Measurements from ENCODE around the gene GNAI3.

The GNAI3 gene

DNA sequence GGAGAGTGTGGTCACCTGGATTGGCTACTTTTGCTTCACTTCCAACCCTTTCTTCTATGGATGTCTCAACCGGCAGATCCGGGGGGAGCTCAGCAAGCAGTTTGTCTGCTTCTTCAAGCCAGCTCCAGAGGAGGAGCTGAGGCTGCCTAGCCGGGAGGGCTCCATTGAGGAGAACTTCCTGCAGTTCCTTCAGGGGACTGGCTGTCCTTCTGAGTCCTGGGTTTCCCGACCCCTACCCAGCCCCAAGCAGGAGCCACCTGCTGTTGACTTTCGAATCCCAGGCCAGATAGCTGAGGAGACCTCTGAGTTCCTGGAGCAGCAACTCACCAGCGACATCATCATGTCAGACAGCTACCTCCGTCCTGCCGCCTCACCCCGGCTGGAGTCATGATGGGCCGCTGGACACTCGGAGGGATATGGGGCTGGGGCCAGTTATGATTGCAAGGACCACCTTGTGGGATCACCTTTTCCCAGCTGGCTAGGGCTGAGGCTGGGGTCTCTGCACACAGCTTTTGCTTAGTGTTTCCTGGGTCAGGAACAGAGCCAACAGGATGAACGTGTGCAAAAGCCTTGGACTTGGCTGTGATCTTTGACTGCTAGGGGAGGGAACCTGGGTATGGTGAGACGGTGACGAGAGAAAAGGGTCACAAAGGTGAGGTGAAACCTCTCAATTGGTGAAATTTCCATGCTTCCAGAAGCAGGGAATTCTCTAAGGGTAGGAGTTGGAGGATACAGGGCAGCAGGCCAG, 4.3 kb upstream of the GNAI3 start:
- DNase-seq (no peak), ATAC-seq (replicated peaks) (no peak)
- peaks cover 14% of the 10 kb centered on the region for H3K36me3 Mint-ChIP-seq (ENCODE audit: insufficient read depth)
- H3K4me1 Mint-ChIP-seq (ENCODE audit: low read depth in 2 of 2) = peaks cover 15 to 27% of the 10 kb centered on the region in 2 donors
- H3K9me3 Mint-ChIP-seq = no peaks in the 10 kb centered on the region
- H3K4me3 Mint-ChIP-seq = no peak overlapping the region
- H3K27ac Mint-ChIP-seq = no peak overlapping the region
- no peaks in the 10 kb centered on the region for H3K27me3 Mint-ChIP-seq

DNA sequence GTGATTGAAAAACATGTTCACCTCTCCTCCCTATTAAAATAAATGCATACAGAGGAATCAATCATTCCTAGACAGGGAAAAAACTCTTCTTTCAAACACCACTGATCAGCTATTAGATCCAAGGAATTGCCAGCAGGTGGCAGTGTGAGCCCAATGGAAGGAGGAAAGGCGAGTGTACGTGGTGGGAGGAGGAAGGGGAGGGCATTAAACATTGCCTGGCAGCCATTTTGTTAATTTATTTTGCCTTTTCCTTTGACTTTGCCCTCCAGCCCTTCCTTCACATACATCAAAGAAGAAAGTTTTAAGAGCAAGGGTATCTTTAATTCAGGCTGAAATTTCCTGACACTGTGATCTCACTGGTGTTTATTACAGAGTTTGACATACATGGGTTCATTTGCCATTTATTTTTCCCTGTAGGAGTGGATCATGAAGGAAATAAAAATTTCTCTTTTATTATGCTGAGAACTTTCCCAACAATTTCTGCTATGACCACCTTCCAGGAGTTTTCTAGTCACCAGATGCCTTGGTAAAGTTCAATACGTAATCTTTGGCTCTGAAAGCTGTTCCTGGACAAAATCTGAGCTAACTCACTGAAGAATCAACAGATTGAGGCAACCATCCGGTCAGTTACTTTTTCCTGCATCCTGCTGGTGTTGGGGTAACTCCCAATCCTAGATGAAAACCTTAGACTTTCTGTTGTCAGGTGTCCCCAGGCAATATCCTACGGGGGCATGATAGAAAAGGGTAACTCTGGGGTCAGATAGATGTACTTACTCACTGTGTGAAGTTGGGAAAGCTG, 1.9 kb upstream of the GNAI3 start:
- peak; percentile 87 to 90 (median 89) for DNase-seq
- peaks cover 24 to 41% of the 10 kb centered on the region in 2 donors for H3K4me1 Mint-ChIP-seq (ENCODE audit: low read depth in 2 of 2)

DNA sequence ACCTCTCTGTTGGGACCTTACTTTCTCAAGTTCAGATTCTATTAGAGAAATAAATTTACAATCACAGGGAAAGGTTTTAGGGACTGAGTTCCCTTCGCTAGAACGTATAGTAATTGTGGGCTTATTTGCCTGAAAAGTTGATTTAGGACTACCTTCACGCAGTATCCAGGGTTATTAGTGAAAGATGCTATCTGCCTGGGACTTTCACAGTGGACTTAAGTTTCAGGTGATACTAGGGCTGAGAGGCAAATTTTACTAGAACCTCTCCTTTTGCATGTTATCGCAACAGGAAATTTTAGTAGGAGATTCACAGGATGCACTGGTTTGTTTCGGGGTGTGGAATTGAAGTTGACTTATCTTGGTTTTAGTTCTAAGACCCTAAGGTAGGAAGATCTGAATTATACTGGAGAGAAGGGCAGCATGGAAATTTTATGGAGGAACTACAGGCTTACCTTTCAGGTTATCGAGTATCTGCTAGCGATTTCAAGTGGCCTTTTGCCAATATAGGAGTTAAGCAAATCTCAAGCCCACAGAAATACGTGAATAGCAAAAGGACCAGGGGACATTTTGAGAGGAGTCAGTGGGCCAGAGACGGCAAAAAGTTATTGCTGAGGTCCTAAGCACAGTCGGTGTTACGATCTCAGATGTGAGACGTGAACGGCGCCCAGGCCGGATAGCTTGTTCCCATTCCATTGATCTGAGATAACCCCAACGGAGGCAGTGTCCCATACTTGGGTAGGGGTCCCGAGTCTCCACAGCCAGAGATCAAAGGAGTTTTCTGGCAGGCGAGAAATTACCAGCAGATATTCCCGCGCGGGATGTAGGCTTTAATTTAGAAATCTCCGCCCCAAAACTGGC, 723 bp upstream of the GNAI3 start:
- Mint-ChIP-seq H3K4me1 (ENCODE audit: low read depth in 2 of 2) (peaks cover 28 to 44% of the 10 kb centered on the region in 2 donors), H3K4me3 (peak overlapping the region; percentile 97 to 98), H3K27me3 (no peaks in the 10 kb centered on the region), H3K27ac (peak overlapping the region; percentile 97 to 99), H3K36me3 (ENCODE audit: insufficient read depth) (peaks cover 12% of the 10 kb centered on the region), H3K9me3 (no peaks in the 10 kb centered on the region)
- no peak for ATAC-seq (replicated peaks)
- DNase-seq = no peak

More for the DNA sequence above, 1.9 kb upstream of the GNAI3 start:
- Mint-ChIP-seq H3K36me3 (ENCODE audit: insufficient read depth) (peaks cover 12% of the 10 kb centered on the region), H3K9me3 (no peaks in the 10 kb centered on the region), H3K27me3 (no peaks in the 10 kb centered on the region), H3K27ac (peak overlapping the region; percentile 97 to 99), H3K4me3 (peak overlapping the region; percentile 97 to 98)
- ATAC-seq (replicated peaks) = peak; percentile 49

DNA sequence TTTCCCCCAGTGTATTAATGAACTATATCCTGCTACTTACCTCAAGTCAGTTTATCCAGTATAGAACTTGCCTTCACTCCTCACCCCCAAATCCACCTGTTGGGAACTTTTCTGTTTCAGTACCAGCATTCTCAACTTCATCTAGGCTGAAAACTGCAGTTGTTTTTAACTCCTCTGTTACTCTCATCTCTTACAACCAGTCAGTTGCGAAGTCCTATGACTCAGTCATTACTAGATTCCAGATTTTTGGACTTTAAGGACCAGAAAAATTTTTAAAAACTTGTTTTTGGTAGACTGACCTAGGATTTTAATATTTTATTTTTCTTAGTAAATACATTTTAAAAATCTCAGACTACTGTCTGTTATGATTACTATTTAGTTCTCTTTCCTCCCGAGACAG, 8.1 kb downstream of the GNAI3 start:
- Mint-ChIP-seq H3K27me3 (no peaks in the 10 kb centered on the region), H3K9me3 (no peaks in the 10 kb centered on the region), H3K27ac (no peak overlapping the region), H3K4me1 (ENCODE audit: low read depth in 2 of 2) (peaks cover 50 to 66% of the 10 kb centered on the region in 2 donors), H3K4me3 (peak overlapping the region in 1 of 2 donors; percentile 4), H3K36me3 (ENCODE audit: insufficient read depth) (peaks cover 9% of the 10 kb centered on the region)
- no peak for DNase-seq
- ATAC-seq (replicated peaks) = no peak

DNA sequence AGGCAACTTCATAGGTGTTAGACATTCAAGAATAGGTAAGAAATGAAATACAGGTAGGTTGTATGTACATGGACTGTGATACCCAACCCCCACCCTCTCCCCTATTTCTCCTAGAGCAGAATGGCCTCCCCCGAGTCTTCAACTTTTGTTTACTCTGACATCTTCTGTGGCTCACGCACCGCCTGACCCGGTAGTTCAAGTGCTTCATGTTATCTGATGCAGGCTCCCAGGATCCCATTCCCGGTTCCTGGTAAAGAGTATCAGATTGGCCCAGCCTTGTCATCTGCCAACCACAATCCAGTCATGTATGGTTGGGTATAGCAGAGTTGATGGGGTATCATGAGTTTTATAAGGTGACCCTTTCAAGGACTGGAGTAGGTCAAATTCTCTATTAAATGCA, 9.1 kb downstream of the GNAI3 start:
- H3K4me1 Mint-ChIP-seq (ENCODE audit: low read depth in 2 of 2) = peaks cover 50 to 73% of the 10 kb centered on the region in 2 donors
- no peaks in the 10 kb centered on the region for H3K9me3 Mint-ChIP-seq
- peaks cover 9% of the 10 kb centered on the region for H3K36me3 Mint-ChIP-seq (ENCODE audit: insufficient read depth)
- DNase-seq (no peak), ATAC-seq (replicated peaks) (no peak)
- no peaks in the 10 kb centered on the region for H3K27me3 Mint-ChIP-seq
- no peak overlapping the region for H3K4me3 Mint-ChIP-seq
- H3K27ac Mint-ChIP-seq = peak overlapping the region in 1 of 2 donors; percentile 24

DNA sequence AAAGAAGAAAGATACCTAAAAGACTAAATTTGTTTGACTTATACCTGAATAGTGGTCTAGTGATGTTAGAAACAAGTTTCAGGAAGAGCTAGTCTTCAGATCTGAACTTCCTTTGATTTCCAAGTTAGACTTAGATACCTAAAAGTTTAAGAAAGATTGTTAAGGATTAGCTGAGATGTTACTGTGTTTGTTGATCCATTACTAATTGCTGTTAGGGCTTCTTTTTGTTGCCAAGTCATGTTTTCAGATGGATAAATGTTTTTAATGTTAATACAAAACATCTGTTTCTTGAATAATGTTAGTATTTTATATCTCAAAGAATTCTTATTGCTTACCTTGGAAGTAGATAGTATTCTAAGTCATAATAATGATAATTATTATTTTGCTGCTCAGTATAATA, 11.6 kb downstream of the GNAI3 start:
- DNase-seq (no peak), ATAC-seq (replicated peaks) (no peak)
- Mint-ChIP-seq H3K27ac (peak overlapping the region in 1 of 2 donors; percentile 47), H3K9me3 (no peaks in the 10 kb centered on the region), H3K36me3 (ENCODE audit: insufficient read depth) (peaks cover 6% of the 10 kb centered on the region), H3K27me3 (no peaks in the 10 kb centered on the region), H3K4me3 (peak overlapping the region in 1 of 2 donors; percentile 1), H3K4me1 (ENCODE audit: low read depth in 2 of 2) (peaks cover 41 to 74% of the 10 kb centered on the region in 2 donors)

DNA sequence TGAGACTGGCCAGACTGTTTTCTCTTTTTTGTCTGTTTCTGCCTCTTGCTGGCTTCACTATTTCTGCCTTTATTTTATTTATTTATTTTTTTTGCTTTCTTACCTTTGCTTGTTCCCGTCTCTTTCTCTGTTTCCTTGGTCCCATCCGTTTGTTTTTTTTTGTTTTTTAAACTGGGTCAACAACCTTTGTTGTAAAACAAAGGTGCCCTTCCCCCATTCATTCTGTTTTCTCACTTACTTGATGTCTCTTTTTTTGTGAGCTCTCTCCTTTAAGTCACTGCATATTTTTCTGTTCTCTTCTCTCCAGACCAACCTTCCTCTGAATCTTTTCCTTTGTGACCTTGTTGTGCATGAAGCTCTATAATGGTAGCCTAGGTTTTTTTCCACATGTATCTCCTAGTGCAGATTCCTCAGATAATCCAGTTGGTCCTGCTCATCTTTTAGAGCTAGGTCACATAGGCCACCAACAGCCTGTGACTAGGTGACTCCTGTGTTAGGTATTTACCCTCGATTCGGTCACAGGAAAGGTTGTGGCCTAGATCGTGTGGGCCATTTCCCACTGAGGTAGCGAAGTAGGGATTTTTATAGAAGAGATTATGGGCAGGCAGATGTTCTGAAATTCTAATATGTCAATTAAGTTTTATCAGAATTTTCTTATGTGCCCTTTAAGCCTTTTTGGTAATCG, 15.9 kb downstream of the GNAI3 start:
- Mint-ChIP-seq H3K36me3 (ENCODE audit: insufficient read depth) (peaks cover 5% of the 10 kb centered on the region), H3K27me3 (no peaks in the 10 kb centered on the region), H3K4me1 (ENCODE audit: low read depth in 2 of 2) (peaks cover 30 to 54% of the 10 kb centered on the region in 2 donors), H3K4me3 (peak overlapping the region in 1 of 2 donors; percentile 1), H3K27ac (peak overlapping the region; percentile 1 to 41), H3K9me3 (no peaks in the 10 kb centered on the region)
- DNase-seq (no peak), ATAC-seq (replicated peaks) (peak; percentile 64)

DNA sequence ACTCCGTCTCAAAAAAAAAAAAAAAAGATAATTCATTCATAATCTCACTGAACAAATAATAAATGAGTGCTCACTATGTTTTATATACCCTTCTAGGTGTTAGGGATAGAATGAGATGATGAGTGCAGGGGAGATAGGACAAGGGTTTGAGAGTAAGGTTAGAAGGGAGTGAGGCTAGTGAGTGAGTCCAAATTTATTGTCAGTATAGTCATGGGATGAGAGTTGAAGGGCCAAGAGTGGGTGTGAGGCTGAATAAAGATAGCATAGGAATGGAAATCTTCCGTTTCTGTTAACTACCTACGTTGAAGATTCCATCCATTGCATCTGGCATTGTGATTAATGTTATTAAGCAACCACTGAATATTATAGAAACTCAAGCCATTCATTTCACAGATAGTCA, 16.8 kb downstream of the GNAI3 start:
- Mint-ChIP-seq H3K4me1 (ENCODE audit: low read depth in 2 of 2) (peaks cover 25 to 47% of the 10 kb centered on the region in 2 donors), H3K9me3 (no peaks in the 10 kb centered on the region), H3K27me3 (no peaks in the 10 kb centered on the region), H3K27ac (peak overlapping the region in 1 of 2 donors; percentile 30), H3K4me3 (no peak overlapping the region), H3K36me3 (ENCODE audit: insufficient read depth) (peaks cover 5% of the 10 kb centered on the region)
- DNase-seq (no peak), ATAC-seq (replicated peaks) (no peak)

DNA sequence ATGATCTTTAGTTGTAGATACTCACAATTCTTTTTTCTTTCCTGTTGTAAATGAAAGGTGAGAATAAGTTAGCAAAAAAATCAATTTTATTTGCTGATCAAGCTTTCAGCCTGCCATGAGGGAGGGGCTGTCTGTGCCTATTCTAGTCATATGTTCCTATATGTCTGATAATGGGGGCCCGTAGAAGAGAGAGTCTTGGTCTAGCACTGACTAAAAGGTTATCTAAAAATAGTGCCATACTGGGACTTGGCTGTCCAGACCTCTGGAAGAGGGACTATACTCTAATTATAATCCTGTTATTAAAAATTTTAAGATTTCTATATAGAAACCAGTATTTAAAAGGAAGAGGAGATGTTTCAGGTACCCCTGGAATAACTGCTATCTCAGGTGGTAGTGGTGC, 18.6 kb downstream of the GNAI3 start:
- ATAC-seq (replicated peaks) (no peak), DNase-seq (no peak)
- H3K27me3 Mint-ChIP-seq = no peaks in the 10 kb centered on the region
- H3K9me3 Mint-ChIP-seq = no peaks in the 10 kb centered on the region
- H3K4me1 Mint-ChIP-seq (ENCODE audit: low read depth in 2 of 2) = peaks cover 20 to 33% of the 10 kb centered on the region in 2 donors
- H3K4me3 Mint-ChIP-seq = no peak overlapping the region
- no peak overlapping the region for H3K27ac Mint-ChIP-seq
- peaks cover 5% of the 10 kb centered on the region for H3K36me3 Mint-ChIP-seq (ENCODE audit: insufficient read depth)

DNA sequence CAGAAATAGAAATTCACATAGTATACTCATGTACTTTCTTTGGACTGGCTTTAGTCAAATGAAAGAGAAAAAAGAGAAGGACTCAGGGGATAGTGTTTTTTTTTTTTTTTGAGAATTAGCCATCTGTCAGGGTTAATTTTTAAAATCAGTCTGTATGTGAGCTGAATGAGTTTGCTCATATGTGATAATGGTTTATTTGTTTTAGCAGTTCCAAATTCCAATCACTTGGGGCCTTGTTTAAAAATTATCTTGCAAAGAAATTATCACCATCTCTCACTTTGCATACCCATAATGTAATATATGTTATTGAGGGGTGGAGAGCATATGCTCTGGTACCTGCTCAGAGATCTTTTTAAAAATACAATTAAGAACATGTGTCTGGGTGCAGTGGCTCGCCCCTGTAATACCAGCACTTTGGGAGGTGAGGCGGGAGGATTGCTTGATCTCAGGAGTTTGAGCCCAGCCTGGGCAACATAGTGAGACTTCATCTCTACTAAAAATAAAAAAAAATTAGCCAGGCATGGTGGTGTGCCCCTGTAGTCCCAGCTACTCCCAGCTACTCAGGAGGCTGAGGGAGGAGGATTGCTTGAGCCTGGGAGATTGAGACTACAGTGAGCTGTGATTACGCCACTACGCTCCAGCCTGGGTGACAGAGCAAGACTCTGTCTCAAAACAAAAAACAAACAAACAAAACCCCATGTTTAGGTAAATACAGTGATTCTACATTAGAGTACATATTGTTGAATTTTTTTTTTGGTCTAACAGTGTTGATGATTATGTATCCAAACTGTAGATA, 19.7 kb downstream of the GNAI3 start:
- DNase-seq (no peak), ATAC-seq (replicated peaks) (no peak)
- Mint-ChIP-seq H3K9me3 (no peaks in the 10 kb centered on the region), H3K36me3 (ENCODE audit: insufficient read depth) (peaks cover 5% of the 10 kb centered on the region), H3K4me3 (no peak overlapping the region), H3K4me1 (ENCODE audit: low read depth in 2 of 2) (peaks cover 25 to 33% of the 10 kb centered on the region in 2 donors), H3K27me3 (no peaks in the 10 kb centered on the region), H3K27ac (no peak overlapping the region)

DNA sequence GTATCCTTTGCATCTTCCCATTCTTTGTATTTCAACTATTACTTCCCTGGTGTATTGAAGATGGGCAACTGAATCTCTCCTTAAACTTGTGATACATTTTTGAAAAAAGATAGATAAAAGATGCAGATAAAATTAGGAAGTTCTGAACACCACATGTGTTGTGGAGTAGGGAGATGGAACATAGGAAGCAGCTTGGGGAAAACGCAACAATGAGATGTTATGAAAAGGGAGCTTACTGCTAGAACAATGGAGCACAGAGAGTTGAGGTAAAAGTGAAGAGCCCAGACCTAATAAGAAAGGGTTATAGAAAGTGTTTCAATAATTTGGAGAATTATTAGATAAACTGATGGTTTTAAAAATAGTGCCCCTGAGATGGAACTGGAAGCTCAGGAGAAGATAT, 20.9 kb downstream of the GNAI3 start:
- Mint-ChIP-seq H3K36me3 (ENCODE audit: insufficient read depth) (peaks cover 5% of the 10 kb centered on the region), H3K4me3 (no peak overlapping the region), H3K27ac (no peak overlapping the region), H3K9me3 (no peaks in the 10 kb centered on the region), H3K27me3 (no peaks in the 10 kb centered on the region), H3K4me1 (ENCODE audit: low read depth in 2 of 2) (peaks cover 20 to 24% of the 10 kb centered on the region in 2 donors)
- ATAC-seq (replicated peaks) = no peak
- DNase-seq = no peak

DNA sequence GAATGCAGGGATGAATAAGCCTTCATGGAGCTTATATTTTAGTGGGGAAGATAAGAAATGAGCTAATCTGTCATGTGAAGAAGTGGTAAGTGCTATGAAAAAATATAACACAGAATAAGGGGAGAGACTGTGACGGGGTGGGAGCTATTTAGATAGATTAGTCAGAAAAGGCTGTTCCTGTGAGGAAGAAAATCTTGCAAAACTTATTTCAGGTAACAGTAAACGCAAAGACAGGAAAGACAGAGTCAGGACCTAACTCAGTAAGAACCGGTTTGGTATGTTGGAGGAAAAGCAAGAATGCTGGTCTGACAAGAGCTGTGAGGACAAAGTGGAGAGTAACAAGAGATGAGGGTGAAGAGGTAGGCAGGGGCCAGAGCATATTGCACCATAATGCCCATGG, 22.0 kb downstream of the GNAI3 start:
- H3K9me3 Mint-ChIP-seq = no peaks in the 10 kb centered on the region
- DNase-seq (no peak), ATAC-seq (replicated peaks) (no peak)
- H3K4me1 Mint-ChIP-seq (ENCODE audit: low read depth in 2 of 2) = peaks cover 15 to 18% of the 10 kb centered on the region in 2 donors
- no peaks in the 10 kb centered on the region for H3K27me3 Mint-ChIP-seq
- peaks cover 9% of the 10 kb centered on the region for H3K36me3 Mint-ChIP-seq (ENCODE audit: insufficient read depth)
- H3K27ac Mint-ChIP-seq = no peak overlapping the region
- no peak overlapping the region for H3K4me3 Mint-ChIP-seq
